HepG2 (cell line): ENCODE measurements around the gene ZSCAN21. TPM values are rescaled to one million over a fixed set of nuclear protein-coding genes. Genes with fewer than 3 reads are reported as not detected.

Source experiments
- KLF11 ChIP-seq: IDR thresholded peaks from 2 replicates; pipeline ENCODE4 v1.6.1; 2016; ENCODE audit warnings: missing compliant biosample characterization
- NFKBIZ ChIP-seq: IDR thresholded peaks from 2 replicates; pipeline ENCODE4 v1.6.1; 2018; ENCODE audit warnings: missing genetic modification reagents, missing compliant biosample characterization
- POLR2G ChIP-seq: fragments of 200-400 bp; formaldehyde crosslinking; IDR thresholded peaks from 2 replicates; pipeline ENCODE4 v1.6.1; 2018; ENCODE audit warnings: mild to moderate bottlenecking, low read depth, low read length, moderate library complexity
- REL ChIP-seq: sonication (generic); formaldehyde crosslinking; conservative IDR thresholded peaks from 2 replicates; pipeline ENCODE4 v1.8.0; 2022; ENCODE audit warnings: mild to moderate bottlenecking, missing genetic modification reagents, moderate library complexity
- SMARCC2 ChIP-seq: fragments of 450-650 bp; IDR thresholded peaks from 2 replicates; pipeline ENCODE4 v1.6.1; 2017; ENCODE audit warnings: antibody characterized with exemption, mild to moderate bottlenecking
- ZNF12 ChIP-seq: sonication (generic); formaldehyde crosslinking; IDR thresholded peaks from 2 replicates; pipeline ENCODE4 v1.5.0; 2020; ENCODE audit warnings: missing genetic modification reagents
- ZNF274 ChIP-seq: sonication (generic); formaldehyde crosslinking; IDR thresholded peaks from 2 replicates; pipeline ENCODE4 v1.5.1; 2020; ENCODE audit warnings: mild to moderate bottlenecking, missing genetic modification reagents
- ZNF329 ChIP-seq: sonication (generic); formaldehyde crosslinking; IDR thresholded peaks from 2 replicates; pipeline ENCODE4 v1.9.0; 2021; ENCODE audit warnings: low read depth, mild to moderate bottlenecking, missing genetic modification reagents
- ZNF616 ChIP-seq: sonication (generic); formaldehyde crosslinking; IDR thresholded peaks from 2 replicates; pipeline ENCODE4 v1.5.0; 2020; ENCODE audit warnings: low read depth, mild to moderate bottlenecking, missing genetic modification reagents
- ZSCAN20 ChIP-seq: sonication (generic); formaldehyde crosslinking; IDR thresholded peaks from 2 replicates; pipeline ENCODE4 v1.4.0; 2020; ENCODE audit warnings: missing genetic modification reagents, mild to moderate bottlenecking, borderline replicate concordance
- ZSCAN31 ChIP-seq: sonication (generic); formaldehyde crosslinking; IDR thresholded peaks from 2 replicates; pipeline ENCODE4 v1.5.0; 2020; ENCODE audit warnings: low read depth, mild to moderate bottlenecking, missing genetic modification reagents
- ZSCAN9 ChIP-seq: IDR thresholded peaks from 2 replicates; pipeline ENCODE4 v1.6.1; 2016; ENCODE audit warnings: borderline replicate concordance
- polyA plus RNA-seq, 8 experiments: library from polyadenylated mRNA; depleted of rRNA in 3 of 8; stranded (reverse) in 7 of 8; unstranded in 1 of 8; fragments of >200 nt; fragmentation: Illumina TruSeq in 4 of 8; extraction: Trizol in 4 of 8; gene quantifications; 2 replicates each; pipeline versions ENCODE4 v1.2.1 to v1.2.3, GENCODE V29; 2011 to 2016; ENCODE audit warnings: low read depth in 4 of 8, missing spikeins in 1 of 8, mixed read lengths in 1 of 8; ENCODE audit not compliant: insufficient read depth in 1 of 8
- total RNA-seq, 5 experiments: library from RNA; depleted of rRNA; stranded (reverse); fragments of >200 nt; fragmentation: Illumina TruSeq; extraction: Trizol; gene quantifications; 2 replicates each; pipeline ENCODE4 v1.2.3, GENCODE V29; 2016; ENCODE audit warnings: low read depth in 1 of 5
- TF ChIP-seq, protein P1 (sequence below): sonication (generic); formaldehyde crosslinking; IDR thresholded peaks from 2 replicates; pipeline ENCODE4 v1.8.0; 2022; ENCODE audit warnings: missing genetic modification reagents, mild to moderate bottlenecking, moderate library complexity, borderline replicate concordance
- TF ChIP-seq, protein P2 (sequence below): sonication (generic); formaldehyde crosslinking; IDR thresholded peaks from 2 replicates; pipeline ENCODE4 v1.4.0; 2020; ENCODE audit warnings: missing genetic modification reagents
- TF ChIP-seq, protein P3 (sequence below): sonication (generic); formaldehyde crosslinking; IDR thresholded peaks from 2 replicates; pipeline ENCODE4 v1.5.1; 2020; ENCODE audit warnings: missing genetic modification reagents, mild to moderate bottlenecking, borderline replicate concordance
- TF ChIP-seq, protein P4 (sequence below): sonication (generic); formaldehyde crosslinking; IDR thresholded peaks from 2 replicates; pipeline ENCODE4 v1.8.1; 2023; ENCODE audit warnings: missing genetic modification reagents, inconsistent platforms, borderline replicate concordance
- TF ChIP-seq, protein P5 (sequence below): sonication (generic); formaldehyde crosslinking; IDR thresholded peaks from 2 replicates; pipeline ENCODE4 v1.4.0; 2020; ENCODE audit warnings: low read depth, mild to moderate bottlenecking, missing genetic modification reagents

The ZSCAN21 gene
- total and polyA plus RNA-seq, 2 of the 13 experiments (the other 11 are each of a cell fraction or from before 2014, with no cell fraction given) = 7.0 to 10.0 TPM

DNA sequence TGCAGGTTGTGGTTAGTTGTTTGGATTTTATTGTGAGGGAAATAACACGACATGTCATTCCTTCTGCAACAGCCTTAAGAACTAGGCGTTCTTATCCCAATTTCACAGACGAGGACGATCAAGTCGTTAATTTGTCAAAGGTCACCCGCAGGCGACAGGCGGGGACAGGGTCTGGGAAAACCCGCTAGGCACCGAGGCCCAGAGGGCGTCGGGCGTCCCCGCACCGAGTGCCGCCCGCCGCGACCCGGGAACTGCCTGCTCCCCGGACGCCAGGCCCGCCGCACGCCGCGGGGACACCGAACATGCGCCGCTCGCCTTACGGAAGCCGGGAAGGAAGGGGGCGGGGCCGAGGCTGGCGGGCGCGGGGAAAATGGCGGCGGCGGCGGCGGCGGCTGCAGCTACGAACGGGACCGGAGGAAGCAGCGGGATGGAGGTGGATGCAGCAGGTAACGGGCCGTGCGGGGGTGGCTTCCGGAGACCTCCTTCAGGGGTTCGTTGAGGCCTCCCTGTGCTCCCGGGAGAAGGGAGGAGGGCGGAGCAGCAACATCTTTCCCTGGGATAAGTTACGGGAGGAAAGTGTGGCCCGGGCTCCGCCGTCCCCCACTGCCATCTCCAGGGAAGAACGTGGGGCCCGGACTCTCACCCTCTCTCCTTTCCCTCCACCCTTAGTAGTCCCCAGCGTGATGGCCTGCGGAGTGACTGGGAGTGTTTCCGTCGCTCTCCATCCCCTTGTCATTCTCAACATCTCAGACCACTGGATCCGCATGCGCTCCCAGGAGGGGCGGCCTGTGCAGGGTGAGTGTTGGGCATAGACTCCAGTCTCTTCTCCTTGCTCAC is 39.3 kb downstream of the ZSCAN21 start, which contains the start of gene COPS6 (continued):
- TF ChIP-seq, protein P1, sequence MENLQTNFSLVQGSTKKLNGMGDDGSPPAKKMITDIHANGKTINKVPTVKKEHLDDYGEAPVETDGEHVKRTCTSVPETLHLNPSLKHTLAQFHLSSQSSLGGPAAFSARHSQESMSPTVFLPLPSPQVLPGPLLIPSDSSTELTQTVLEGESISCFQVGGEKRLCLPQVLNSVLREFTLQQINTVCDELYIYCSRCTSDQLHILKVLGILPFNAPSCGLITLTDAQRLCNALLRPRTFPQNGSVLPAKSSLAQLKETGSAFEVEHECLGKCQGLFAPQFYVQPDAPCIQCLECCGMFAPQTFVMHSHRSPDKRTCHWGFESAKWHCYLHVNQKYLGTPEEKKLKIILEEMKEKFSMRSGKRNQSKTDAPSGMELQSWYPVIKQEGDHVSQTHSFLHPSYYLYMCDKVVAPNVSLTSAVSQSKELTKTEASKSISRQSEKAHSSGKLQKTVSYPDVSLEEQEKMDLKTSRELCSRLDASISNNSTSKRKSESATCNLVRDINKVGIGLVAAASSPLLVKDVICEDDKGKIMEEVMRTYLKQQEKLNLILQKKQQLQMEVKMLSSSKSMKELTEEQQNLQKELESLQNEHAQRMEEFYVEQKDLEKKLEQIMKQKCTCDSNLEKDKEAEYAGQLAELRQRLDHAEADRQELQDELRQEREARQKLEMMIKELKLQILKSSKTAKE = peak; percentile 73
- TF ChIP-seq POLR2G = peak; percentile 97
- TF ChIP-seq KLF11 = no peak
- TF ChIP-seq ZNF329 = peak; percentile 74; the same call in 1 of the 2 replicates
- TF ChIP-seq, protein P2, sequence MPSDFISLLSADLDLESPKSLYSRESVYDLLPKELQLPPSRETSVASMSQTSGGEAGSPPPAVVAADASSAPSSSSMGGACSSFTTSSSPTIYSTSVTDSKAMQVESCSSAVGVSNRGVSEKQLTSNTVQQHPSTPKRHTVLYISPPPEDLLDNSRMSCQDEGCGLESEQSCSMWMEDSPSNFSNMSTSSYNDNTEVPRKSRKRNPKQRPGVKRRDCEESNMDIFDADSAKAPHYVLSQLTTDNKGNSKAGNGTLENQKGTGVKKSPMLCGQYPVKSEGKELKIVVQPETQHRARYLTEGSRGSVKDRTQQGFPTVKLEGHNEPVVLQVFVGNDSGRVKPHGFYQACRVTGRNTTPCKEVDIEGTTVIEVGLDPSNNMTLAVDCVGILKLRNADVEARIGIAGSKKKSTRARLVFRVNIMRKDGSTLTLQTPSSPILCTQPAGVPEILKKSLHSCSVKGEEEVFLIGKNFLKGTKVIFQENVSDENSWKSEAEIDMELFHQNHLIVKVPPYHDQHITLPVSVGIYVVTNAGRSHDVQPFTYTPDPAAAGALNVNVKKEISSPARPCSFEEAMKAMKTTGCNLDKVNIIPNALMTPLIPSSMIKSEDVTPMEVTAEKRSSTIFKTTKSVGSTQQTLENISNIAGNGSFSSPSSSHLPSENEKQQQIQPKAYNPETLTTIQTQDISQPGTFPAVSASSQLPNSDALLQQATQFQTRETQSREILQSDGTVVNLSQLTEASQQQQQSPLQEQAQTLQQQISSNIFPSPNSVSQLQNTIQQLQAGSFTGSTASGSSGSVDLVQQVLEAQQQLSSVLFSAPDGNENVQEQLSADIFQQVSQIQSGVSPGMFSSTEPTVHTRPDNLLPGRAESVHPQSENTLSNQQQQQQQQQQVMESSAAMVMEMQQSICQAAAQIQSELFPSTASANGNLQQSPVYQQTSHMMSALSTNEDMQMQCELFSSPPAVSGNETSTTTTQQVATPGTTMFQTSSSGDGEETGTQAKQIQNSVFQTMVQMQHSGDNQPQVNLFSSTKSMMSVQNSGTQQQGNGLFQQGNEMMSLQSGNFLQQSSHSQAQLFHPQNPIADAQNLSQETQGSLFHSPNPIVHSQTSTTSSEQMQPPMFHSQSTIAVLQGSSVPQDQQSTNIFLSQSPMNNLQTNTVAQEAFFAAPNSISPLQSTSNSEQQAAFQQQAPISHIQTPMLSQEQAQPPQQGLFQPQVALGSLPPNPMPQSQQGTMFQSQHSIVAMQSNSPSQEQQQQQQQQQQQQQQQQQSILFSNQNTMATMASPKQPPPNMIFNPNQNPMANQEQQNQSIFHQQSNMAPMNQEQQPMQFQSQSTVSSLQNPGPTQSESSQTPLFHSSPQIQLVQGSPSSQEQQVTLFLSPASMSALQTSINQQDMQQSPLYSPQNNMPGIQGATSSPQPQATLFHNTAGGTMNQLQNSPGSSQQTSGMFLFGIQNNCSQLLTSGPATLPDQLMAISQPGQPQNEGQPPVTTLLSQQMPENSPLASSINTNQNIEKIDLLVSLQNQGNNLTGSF (CRISPR knock-in tag) = peak; percentile 88
- peak; percentile 76 for TF ChIP-seq ZSCAN31 (CRISPR knock-in tag)
- TF ChIP-seq ZSCAN9 (CRISPR knock-in tag) = 0 out of 2 replicates have a peak, but pooled peaks have one; percentile 46
- TF ChIP-seq REL = peak; percentile 98
- TF ChIP-seq ZNF274 (CRISPR knock-in tag) = peak; percentile 98
- TF ChIP-seq, protein P3, sequence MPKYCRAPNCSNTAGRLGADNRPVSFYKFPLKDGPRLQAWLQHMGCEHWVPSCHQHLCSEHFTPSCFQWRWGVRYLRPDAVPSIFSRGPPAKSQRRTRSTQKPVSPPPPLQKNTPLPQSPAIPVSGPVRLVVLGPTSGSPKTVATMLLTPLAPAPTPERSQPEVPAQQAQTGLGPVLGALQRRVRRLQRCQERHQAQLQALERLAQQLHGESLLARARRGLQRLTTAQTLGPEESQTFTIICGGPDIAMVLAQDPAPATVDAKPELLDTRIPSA = peak; percentile 80; the same call in 1 of the 2 replicates
- TF ChIP-seq ZNF12 = peak; percentile 74; the same call in 1 of the 2 replicates
- no peak for TF ChIP-seq SMARCC2
- peak; percentile 90; the same call in 1 of the 2 replicates for TF ChIP-seq ZSCAN20 (CRISPR knock-in tag)
- TF ChIP-seq NFKBIZ (CRISPR knock-in tag) = peak; percentile 42; the same call in 1 of the 2 replicates
- TF ChIP-seq, protein P4, sequence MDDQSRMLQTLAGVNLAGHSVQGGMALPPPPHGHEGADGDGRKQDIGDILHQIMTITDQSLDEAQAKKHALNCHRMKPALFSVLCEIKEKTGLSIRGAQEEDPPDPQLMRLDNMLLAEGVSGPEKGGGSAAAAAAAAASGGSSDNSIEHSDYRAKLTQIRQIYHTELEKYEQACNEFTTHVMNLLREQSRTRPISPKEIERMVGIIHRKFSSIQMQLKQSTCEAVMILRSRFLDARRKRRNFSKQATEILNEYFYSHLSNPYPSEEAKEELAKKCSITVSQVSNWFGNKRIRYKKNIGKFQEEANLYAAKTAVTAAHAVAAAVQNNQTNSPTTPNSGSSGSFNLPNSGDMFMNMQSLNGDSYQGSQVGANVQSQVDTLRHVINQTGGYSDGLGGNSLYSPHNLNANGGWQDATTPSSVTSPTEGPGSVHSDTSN (CRISPR knock-in tag) = no peak; the same call in 1 of the 2 replicates
- TF ChIP-seq, protein P5, sequence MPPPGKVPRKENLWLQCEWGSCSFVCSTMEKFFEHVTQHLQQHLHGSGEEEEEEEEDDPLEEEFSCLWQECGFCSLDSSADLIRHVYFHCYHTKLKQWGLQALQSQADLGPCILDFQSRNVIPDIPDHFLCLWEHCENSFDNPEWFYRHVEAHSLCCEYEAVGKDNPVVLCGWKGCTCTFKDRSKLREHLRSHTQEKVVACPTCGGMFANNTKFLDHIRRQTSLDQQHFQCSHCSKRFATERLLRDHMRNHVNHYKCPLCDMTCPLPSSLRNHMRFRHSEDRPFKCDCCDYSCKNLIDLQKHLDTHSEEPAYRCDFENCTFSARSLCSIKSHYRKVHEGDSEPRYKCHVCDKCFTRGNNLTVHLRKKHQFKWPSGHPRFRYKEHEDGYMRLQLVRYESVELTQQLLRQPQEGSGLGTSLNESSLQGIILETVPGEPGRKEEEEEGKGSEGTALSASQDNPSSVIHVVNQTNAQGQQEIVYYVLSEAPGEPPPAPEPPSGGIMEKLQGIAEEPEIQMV (CRISPR knock-in tag) = peak; percentile 94
- peak; percentile 98 for TF ChIP-seq ZNF616 (CRISPR knock-in tag)
